ENCODE measurements around the gene SLC25A6.

GRCh38 chrX:1403228-1403627, 11.3 kb upstream of the SLC25A6 start:
- TF ChIP-seq CTCF (conservative IDR thresholded peaks at IDR 0.05) (no peak), ZFX (IDR thresholded peaks at IDR 0.05) (no peak)
